Anterior cingulate cortex (tissue), 58 donors: ENCODE data around the gene CERS6.

Experiments used
- DNase-seq, 58 donors: peaks; one replicate each; lab custom pipeline; 2025; lab: John Stamatoyannopoulos, UW

CERS6 gene

DNA sequence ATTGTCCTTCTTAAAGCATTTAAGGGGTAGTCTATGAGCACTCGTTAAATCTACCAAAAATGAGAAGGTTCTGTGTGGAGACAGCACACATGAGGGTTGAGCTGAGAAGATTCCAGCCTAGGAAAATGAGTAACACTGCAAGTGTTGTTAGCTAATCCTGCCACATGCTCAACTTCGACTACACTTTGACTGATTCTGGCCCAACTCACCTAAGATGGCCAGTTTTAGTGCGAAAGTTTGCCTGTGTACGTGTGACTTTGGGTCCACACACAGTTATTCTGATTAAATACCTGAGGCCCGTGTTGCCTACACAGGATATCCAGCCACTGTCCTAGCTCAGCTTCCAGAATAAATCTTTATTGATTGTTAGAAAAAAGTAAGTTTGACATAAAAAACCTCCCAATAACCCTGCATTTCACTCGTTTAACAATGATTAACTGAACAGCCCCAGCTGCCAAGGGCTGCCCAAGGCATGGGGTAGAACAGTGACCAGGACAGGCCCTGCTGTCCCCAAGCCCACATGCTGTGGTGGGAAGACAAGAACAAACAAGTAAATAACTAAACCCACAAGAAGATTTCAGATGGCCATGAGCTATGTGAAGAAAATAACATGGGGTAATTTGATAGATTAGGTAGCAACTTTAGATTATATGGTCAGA, 14.7 kb upstream of the CERS6 start:
- no peak for DNase-seq

DNA sequence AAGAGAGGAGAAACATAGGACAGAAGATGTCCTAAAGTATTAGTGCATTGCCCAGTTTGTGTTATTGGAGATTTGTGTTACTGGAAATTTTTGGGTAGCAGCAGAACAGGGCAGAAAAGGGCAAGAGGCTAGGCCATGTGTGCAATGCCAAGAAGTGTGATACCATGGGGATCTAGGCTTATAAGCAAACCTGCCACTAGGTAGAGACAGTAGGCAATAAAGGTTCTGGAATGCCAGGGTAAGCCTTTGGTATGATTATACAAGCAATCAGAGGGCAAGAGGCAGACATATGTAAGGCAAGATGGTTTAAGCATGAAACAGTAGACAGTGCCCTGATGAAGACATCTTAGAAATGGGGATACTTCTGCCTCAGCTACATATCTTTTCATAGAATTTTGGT, 12.3 kb upstream of the CERS6 start:
- DNase-seq = no peak

- no peak for DNase-seq
Observed at GRCh38 chr2:168445960-168446359, 10.1 kb upstream of the CERS6 start.

DNA sequence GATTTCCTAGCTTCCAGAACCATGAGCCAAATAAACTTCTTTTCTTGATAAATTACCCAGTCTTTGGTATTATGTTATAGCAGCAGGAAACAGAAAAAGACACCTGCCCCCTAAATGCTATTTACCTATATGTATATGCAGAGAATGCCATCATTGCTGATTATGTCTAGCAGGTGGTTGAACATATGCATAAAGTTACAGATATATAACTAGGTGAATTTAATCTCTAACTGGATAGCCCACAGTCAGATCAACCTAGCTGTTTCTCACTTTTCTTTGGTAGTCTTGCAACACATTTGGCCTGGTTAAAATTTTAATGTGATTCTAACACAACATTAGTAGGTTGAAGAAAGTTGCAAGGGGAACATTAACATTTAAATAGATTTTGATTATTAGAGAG, 7.1 kb upstream of the CERS6 start:
- no peak for DNase-seq

- DNase-seq = no peak
Observed at GRCh38 chr2:168449419-168449818, 6.7 kb upstream of the CERS6 start.

GRCh38 chr2:168450171-168450570, 5.9 kb upstream of the CERS6 start:
- peak in 1 of 58 donors; percentile 13 for DNase-seq

DNA sequence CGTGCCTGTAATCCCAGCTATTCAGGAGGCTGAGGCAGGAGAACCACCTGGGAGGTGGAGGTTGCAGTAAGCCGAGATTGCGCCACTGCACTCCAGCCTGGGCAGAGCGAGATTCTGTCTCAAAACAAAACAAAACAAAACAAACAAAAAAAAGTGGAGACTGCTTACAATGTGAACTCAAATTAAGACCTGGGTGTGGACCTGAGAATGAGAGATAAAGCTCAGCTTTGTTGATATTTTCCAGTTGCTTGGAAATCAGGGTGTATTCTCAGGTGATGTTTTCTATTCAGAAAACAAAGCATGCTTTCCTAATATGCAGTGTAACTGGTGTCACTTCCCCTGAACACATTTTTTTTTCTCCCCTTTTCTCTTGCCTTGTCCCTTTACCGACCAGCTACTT, 5.3 kb upstream of the CERS6 start:
- DNase-seq = no peak

- no peak for DNase-seq
Observed at GRCh38 chr2:168452781-168453180, 3.3 kb upstream of the CERS6 start.

- DNase-seq = no peak
Observed at GRCh38 chr2:168453404-168453803, 2.7 kb upstream of the CERS6 start.

- DNase-seq = no peak
Observed at GRCh38 chr2:168454737-168455644, 1.1 kb upstream of the CERS6 start.

GRCh38 chr2:168456521-168457189, 583 bp downstream of the CERS6 start:
- peak in 27 of 58 donors; percentile 7 to 57 (median 26) for DNase-seq

GRCh38 chr2:168457190-168457895, 1.3 kb downstream of the CERS6 start:
- peak in 1 of 58 donors; percentile 8 for DNase-seq

DNA sequence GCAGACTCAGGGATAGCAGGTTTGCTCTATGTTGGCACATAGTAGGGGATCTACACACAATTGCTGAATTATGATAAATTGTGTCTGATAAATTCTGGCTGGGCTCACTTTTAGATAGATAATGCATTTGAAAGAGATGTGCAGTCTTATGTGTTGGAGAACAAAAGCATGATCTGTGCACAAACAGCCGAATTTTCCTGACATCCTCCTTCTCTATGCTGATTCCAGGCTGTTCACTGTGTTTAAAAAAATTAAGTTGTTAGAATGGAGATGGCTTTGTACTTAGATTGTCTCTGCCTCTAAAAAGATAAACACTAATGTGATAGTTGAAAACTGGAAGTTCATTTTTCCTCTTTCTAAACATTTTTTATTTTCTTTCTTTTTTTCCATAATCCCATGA, 2.1 kb downstream of the CERS6 start:
- no peak for DNase-seq

- DNase-seq = no peak
Observed at GRCh38 chr2:168459256-168459655, 3.2 kb downstream of the CERS6 start.

DNA sequence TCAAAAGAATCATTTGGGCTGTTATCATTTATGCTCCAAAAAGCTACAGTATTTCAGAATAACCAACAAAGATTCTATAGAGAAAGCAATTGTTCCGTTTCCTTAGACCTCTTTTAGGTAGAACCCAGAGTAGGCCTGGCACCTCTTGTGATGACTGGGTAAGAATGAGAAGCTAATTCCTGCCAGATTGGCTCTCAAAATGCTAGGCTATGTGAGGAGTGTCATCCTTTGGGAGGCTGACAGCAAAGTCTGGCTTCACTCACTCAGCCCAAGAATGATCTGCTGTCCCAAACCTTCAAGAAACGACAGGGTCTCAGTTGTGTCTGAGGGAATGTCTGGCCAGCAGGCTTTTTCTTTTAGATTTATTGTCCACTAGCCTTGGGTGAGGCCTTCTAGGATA, 4.5 kb downstream of the CERS6 start:
- no peak for DNase-seq

DNA sequence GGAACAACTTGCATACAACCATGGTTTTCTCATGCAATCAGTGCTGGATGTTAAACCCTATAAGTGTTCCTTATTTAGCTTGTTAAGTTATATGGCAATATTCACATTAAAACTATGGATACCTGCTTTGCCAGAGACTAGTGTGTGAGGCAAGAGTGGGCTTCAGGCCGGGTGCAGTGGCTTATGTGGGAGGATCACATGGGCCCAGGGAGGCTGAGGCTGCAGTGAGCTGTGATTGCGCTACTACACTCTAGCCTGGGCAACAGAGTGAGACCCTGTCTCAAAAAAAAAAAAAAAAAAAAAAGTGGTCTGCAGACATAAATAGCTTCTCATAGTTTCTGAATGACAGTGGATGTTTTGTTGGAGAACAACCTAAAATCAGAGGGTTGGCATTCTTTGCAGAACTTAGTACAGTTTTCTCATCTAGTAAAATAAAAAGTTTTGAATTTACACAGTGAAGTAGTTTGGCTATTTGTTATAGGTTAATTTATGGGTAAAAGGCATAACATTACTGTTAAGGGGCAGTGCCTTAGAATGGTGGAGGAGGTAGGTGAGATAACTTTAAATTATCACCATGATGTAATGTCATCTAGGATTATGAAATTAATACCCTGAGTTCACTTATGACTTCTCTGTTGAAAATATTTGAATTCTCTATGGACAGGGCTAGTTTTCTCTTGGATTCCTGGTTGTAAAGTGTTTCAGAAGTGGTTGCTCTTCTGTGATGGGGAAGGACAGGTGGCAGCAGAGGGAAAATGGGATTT, 5.3 kb downstream of the CERS6 start:
- DNase-seq = no peak

DNA sequence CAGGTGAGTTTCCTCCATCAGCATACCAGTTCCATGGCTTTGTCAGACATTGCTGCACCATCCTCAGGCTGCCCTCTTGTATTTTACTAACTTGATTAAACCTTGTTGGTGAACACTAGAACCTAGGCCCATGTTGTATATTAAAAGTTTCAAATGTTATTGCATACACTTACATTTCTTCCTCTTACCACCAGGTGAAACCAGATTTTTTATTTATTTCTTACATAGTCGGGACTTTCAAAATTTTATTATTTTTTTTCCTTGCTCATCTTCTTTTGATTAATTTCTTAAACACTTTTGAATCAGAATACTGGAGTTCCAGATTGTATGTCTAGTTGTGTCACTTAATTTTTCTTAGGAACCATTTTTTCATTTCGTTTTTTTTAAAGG, 5.9 kb downstream of the CERS6 start:
- no peak for DNase-seq

DNA sequence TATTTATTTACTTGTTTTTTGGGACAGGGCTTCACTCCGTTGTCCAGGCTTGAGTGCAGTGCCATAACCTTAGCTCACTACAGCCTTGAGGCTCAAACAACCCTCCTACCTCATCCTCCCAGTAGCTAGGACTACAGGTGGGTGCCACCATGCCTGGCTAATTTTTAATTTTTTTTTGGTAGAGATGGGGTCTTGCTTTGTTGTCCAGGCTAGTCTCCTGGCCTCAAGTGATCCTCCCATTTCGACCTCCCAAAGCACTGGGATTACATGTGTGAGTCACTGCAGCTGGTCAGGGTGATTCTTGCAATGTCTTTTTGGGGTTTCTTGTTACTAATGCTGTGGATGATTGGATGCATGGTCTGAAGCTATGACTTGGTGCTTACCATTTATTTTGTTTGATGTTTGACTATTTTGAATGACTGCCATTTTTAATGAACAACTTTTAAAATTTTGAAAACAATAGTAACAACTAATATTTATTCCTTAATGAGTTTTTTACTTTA, 6.5 kb downstream of the CERS6 start:
- no peak for DNase-seq

DNA sequence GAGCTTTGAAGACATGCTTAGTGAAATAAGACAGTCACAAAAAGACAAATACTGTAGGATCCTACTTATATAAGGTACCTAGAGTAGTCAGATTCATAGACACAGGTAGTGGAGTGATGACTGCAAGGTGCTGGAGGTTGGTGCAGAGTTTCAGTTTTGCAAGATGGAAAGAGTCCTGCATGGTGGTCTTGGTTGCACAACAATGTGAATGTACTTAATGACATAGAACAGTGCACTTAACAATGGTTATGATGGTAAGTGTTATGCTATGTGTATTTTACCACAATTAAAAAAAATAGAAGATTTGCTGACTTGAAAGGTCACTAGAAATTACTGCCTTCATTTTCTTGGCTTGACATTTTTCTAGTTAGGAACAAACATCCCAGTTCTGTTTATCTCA, 9.5 kb downstream of the CERS6 start:
- DNase-seq = no peak
